Renal pelvis (tissue), 4 donors: ENCODE results near the gene TBC1D7. TPM values are rescaled to one million over a fixed set of nuclear protein-coding genes. Genes with fewer than 3 reads are reported as not detected.

Source experiments
- DNase-seq: peaks from one replicate; pipeline ENCODE4 v3.0.0-alpha.2; 2013
- polyA plus RNA-seq, 3 donors: library from polyadenylated mRNA; unstranded; fragments of 120-200 nt; gene quantifications; one replicate each; pipeline ENCODE4 v1.2.1, GENCODE V29; 2013; ENCODE audit not compliant: insufficient read length in 3 of 3

The TBC1D7 gene
- polyA plus RNA-seq, 3 donors, result 29.0 to 42.5 (median 39.6) TPM

- DNase-seq, result no peak
Measured at GRCh38 chr6:13299403-13299821, 28.9 kb downstream of the TBC1D7 start.

GRCh38 chr6:13298446-13298845, 29.9 kb downstream of the TBC1D7 start:
- DNase-seq, result no peak

- DNase-seq, result no peak
Measured at GRCh38 chr6:13297391-13297790, 30.9 kb downstream of the TBC1D7 start.

- DNase-seq, result no peak
Measured at GRCh38 chr6:13296536-13296997, 31.8 kb downstream of the TBC1D7 start.

- no peak for DNase-seq
Measured at GRCh38 chr6:13295576-13295975, 32.8 kb downstream of the TBC1D7 start.

- no peak for DNase-seq
Measured at GRCh38 chr6:13294499-13295069, 33.8 kb downstream of the TBC1D7 start.

- no peak for DNase-seq
Measured at GRCh38 chr6:13292774-13293173, 35.6 kb downstream of the TBC1D7 start.

- no peak for DNase-seq
Measured at GRCh38 chr6:13290335-13290734, 38.0 kb downstream of the TBC1D7 start.

- peak; percentile 37 for DNase-seq
Measured at GRCh38 chr6:13289789-13290318, 38.5 kb downstream of the TBC1D7 start.

- DNase-seq, result no peak
Measured at GRCh38 chr6:13288969-13289391, 39.4 kb downstream of the TBC1D7 start.

- no peak for DNase-seq
Measured at GRCh38 chr6:13288481-13288880, 39.9 kb downstream of the TBC1D7 start.

GRCh38 chr6:13287104-13287503, 41.2 kb downstream of the TBC1D7 start:
- DNase-seq, result no peak

GRCh38 chr6:13286181-13286580, 42.2 kb downstream of the TBC1D7 start:
- DNase-seq, result no peak

GRCh38 chr6:13285705-13286104, 42.6 kb downstream of the TBC1D7 start:
- no peak for DNase-seq

GRCh38 chr6:13284646-13285045, 43.7 kb downstream of the TBC1D7 start:
- no peak for DNase-seq

GRCh38 chr6:13283331-13283730, 45.0 kb downstream of the TBC1D7 start:
- no peak for DNase-seq

GRCh38 chr6:13282393-13283069, 45.8 kb downstream of the TBC1D7 start:
- DNase-seq, result no peak

- no peak for DNase-seq
Measured at GRCh38 chr6:13281686-13282085, 46.7 kb downstream of the TBC1D7 start.

GRCh38 chr6:13280254-13280653, 48.1 kb downstream of the TBC1D7 start:
- DNase-seq, result no peak

- DNase-seq, result no peak
Measured at GRCh38 chr6:13278991-13279390, 49.3 kb downstream of the TBC1D7 start.

- no peak for DNase-seq
Measured at GRCh38 chr6:13278164-13278563, 50.2 kb downstream of the TBC1D7 start.

- DNase-seq, result no peak
Measured at GRCh38 chr6:13277231-13277630, 51.1 kb downstream of the TBC1D7 start.

- no peak for DNase-seq
Measured at GRCh38 chr6:13275435-13275989, 52.8 kb downstream of the TBC1D7 start.
